Measurements from ENCODE around the gene RLBP1.
A peak's percentile ranks its signal among the peaks of the same experiment; 100 is the strongest.

GRCh38 chr15:89206908-89207331 lies 14.5 kb downstream of the RLBP1 start:
- TF ChIP-seq EZH2 (IDR thresholded peaks at IDR 0.05; ENCODE audit: low read depth) (no peak), CTCF (conservative IDR thresholded peaks at IDR 0.05) (peak; percentile 96)
